ENCODE data around the gene SCN4B. TPM values are rescaled to one million over a fixed set of nuclear protein-coding genes. Genes with fewer than 3 reads are reported as not detected.

Gene SCN4B
- total RNA-seq, 1 experiment from 2014 or later: not detected

DNA sequence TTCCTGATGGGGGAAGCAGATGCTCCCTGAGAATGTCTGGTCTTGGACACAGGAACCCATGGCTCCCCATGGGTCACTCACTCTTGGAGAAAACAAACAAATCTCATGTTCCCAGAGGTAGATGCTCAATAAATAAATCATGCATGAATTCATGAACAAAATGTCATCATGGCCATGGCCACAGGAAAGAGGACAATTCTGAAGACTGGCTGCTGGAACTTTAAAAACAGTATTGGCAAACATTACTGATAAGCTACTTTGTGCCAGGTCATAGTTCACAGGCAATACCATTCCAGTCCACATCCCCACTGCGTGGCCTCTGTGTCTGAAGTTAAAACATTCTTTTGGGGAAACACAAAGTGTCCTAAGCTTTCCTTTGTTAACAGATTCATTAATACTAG, 56.7 kb downstream of the SCN4B start:
- Histone ChIP-seq H3F3A (ENCODE audit: insufficient read depth, low read depth) (no peaks in the 10 kb centered on the region), H3K9me3 (ENCODE audit: insufficient read depth, low read depth) (peaks cover 8% of the 10 kb centered on the region; the same call in 1 of the 2 replicates), H3K4me2 (no peak overlapping the region), H3K79me2 (ENCODE audit: low read depth) (no peaks in the 10 kb centered on the region), H3K27me3 (ENCODE audit: insufficient read depth, low read depth) (no peaks in the 10 kb centered on the region), H3K4me1 (replicated peaks; ENCODE audit: insufficient read depth) (no peaks in the 10 kb centered on the region), H3K36me3 (ENCODE audit: low read depth) (no peaks in the 10 kb centered on the region), H3K9me2 (ENCODE audit: insufficient read depth) (no peaks in the 10 kb centered on the region), H3K4me3 (no peak overlapping the region), H3K27ac (no peak overlapping the region), H2AFZ (no peak overlapping the region), H4K20me1 (ENCODE audit: insufficient read depth) (no peaks in the 10 kb centered on the region)
- intact Hi-C loops (cut with micrococcal nuclease; ENCODE audit: unreplicated experiment): no loop called here
- CTCF ChIA-PET: no interaction called here
- BruUV-seq (replicated peaks): no TSS peak
- no peak for TF ChIP-seq EZH2 (IDR thresholded peaks at IDR 0.05; ENCODE audit: low read depth)
- TF ChIP-seq, protein P1, sequence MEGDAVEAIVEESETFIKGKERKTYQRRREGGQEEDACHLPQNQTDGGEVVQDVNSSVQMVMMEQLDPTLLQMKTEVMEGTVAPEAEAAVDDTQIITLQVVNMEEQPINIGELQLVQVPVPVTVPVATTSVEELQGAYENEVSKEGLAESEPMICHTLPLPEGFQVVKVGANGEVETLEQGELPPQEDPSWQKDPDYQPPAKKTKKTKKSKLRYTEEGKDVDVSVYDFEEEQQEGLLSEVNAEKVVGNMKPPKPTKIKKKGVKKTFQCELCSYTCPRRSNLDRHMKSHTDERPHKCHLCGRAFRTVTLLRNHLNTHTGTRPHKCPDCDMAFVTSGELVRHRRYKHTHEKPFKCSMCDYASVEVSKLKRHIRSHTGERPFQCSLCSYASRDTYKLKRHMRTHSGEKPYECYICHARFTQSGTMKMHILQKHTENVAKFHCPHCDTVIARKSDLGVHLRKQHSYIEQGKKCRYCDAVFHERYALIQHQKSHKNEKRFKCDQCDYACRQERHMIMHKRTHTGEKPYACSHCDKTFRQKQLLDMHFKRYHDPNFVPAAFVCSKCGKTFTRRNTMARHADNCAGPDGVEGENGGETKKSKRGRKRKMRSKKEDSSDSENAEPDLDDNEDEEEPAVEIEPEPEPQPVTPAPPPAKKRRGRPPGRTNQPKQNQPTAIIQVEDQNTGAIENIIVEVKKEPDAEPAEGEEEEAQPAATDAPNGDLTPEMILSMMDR (conservative IDR thresholded peaks at IDR 0.05): no peak
- DNase-seq: no peak
- POLR2A ChIA-PET (ENCODE audit: unreplicated experiment): no interaction called here

DNA sequence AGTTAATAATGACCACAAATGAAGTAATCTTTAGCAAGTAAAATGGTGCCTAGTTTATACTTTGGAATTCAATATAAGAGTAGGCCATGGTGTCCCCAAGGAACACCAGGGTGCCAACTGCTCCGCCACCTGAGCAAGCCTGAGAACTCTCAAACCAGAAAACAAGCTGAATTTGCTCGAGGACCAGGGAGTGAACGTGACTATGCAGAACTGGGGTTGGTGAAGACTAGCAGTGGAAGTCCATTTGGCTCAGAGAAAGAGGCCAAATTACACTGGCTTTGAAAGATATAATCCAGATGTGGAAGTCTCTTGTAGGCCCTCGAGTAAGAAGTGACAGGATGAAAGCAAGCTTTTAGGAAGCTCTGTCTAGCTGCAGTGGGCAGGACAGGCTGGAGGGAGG, 57.1 kb downstream of the SCN4B start:
- POLR2A ChIA-PET (ENCODE audit: unreplicated experiment): no interaction called here
- Histone ChIP-seq H3K79me2 (ENCODE audit: low read depth) (no peaks in the 10 kb centered on the region), H3K4me2 (no peak overlapping the region), H3K36me3 (ENCODE audit: low read depth) (no peaks in the 10 kb centered on the region), H2AFZ (no peak overlapping the region), H3K4me3 (no peak overlapping the region), H3F3A (ENCODE audit: insufficient read depth, low read depth) (no peaks in the 10 kb centered on the region), H3K4me1 (replicated peaks; ENCODE audit: insufficient read depth) (no peaks in the 10 kb centered on the region), H3K27ac (no peak overlapping the region), H3K27me3 (ENCODE audit: insufficient read depth, low read depth) (no peaks in the 10 kb centered on the region), H4K20me1 (ENCODE audit: insufficient read depth) (no peaks in the 10 kb centered on the region), H3K9me3 (ENCODE audit: insufficient read depth, low read depth) (peaks cover 9% of the 10 kb centered on the region; the same call in 1 of the 2 replicates), H3K9me2 (ENCODE audit: insufficient read depth) (no peaks in the 10 kb centered on the region)
- no TSS peak for BruUV-seq (replicated peaks)
- TF ChIP-seq EZH2 (IDR thresholded peaks at IDR 0.05; ENCODE audit: low read depth): no peak
- TF ChIP-seq, protein P1 (conservative IDR thresholded peaks at IDR 0.05): no peak
- intact Hi-C loops (cut with micrococcal nuclease; ENCODE audit: unreplicated experiment): no loop called here
- DNase-seq: peak in 1 of 2 experiments; percentile 35
- CTCF ChIA-PET: no interaction called here

DNA sequence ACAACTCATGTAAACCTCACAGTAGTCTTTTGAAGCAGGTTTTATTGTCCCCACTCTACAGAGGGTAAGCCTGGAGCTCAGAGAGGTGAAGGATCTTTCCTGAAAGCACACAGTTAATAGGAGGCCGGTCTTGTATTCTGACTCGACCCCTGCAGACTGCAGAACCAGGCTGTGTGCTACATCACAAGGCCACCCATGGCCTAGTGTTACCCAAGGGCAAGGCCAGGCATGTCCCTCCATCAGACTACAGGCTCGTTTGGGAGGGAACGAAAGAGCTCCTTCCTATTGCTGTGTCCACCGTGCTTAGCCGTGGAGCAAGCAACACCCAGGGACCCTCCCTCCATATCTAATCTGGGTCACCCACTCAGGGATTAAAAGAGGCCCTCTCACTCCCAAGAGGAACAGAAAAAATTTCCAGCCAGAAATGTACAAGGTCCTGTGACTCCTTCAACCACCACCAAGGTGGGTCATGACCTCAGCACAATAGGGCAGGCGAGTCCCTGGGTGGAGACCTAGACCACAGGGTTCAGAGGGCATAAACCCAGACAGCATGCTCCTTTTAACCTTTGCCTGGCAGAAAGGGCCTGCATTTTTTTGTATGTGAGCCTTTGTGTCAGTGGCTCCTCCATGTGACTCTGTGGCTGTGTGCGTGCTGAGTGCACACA, 59.6 kb downstream of the SCN4B start:
- Histone ChIP-seq H3K4me1 (replicated peaks; ENCODE audit: insufficient read depth) (peaks cover 12% of the 10 kb centered on the region), H3K4me2 (no peak overlapping the region), H3K4me3 (no peak overlapping the region), H2AFZ (no peak overlapping the region), H3K36me3 (ENCODE audit: low read depth) (no peaks in the 10 kb centered on the region), H3K27me3 (ENCODE audit: insufficient read depth, low read depth) (no peaks in the 10 kb centered on the region), H3F3A (ENCODE audit: insufficient read depth, low read depth) (no peaks in the 10 kb centered on the region), H3K9me2 (ENCODE audit: insufficient read depth) (no peaks in the 10 kb centered on the region), H3K27ac (no peak overlapping the region), H4K20me1 (ENCODE audit: insufficient read depth) (no peaks in the 10 kb centered on the region), H3K9me3 (ENCODE audit: insufficient read depth, low read depth) (peaks cover 19% of the 10 kb centered on the region), H3K79me2 (ENCODE audit: low read depth) (no peaks in the 10 kb centered on the region)
- ChIA-PET CTCF (no interaction called here), POLR2A (ENCODE audit: unreplicated experiment) (no interaction called here)
- DNase-seq: peak in 1 of 2 experiments; percentile 33
- TF ChIP-seq, protein P1 (conservative IDR thresholded peaks at IDR 0.05): no peak
- TF ChIP-seq EZH2 (IDR thresholded peaks at IDR 0.05; ENCODE audit: low read depth): no peak
- intact Hi-C loops (cut with micrococcal nuclease; ENCODE audit: unreplicated experiment): no loop called here
- BruUV-seq (replicated peaks): no TSS peak

Measured in PC-9 (cell line).